Stimulated activated CD4-positive, alpha-beta T cell treated with anti-CD3 and anti-CD28 coated beads, Interleukin-15, amount 100 ng/mL, for 24 hours (primary cell): Measurements from ENCODE around the gene FAM234A.

Experiments
- DNase-seq: peaks from one replicate; pipeline ENCODE4 v3.0.0-alpha.2; 2020

Gene FAM234A

GRCh38 chr16:305916-306626 is 71.5 kb downstream of the FAM234A start:
- no peak for DNase-seq

GRCh38 chr16:306911-307370 is 72.3 kb downstream of the FAM234A start:
- DNase-seq: no peak

DNA sequence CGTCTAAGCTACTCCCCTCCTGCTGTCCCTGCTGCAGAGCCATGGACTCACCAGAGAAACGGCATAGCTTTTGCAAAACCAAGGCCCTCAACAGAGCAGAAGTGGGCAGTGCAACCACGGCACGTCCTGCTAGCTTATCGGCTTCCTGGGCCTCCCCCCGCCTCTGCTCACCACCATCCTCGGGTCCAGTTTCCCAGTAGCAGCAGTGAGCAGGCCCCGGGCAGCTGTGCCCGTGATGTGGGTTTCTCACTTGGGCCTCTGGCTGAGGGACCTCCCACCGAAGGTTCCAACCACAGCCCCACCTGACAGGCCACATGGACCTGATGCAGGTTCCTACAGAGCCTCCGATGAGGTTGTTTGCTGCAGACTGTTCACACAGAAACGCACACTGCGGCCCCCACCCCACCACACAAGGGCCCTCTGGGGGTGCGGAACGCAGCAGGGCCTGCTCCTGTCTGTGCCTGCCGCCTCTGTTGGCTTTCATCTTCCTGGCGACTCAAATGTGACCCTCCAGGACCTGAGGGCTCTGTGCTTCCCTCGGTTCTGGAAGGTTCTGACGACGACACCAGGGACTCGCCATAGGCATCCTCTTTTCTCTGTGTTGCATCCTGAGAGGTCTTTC is 73.2 kb downstream of the FAM234A start:
- no peak for DNase-seq

GRCh38 chr16:309476-309875 is 74.9 kb downstream of the FAM234A start:
- no peak for DNase-seq

DNA sequence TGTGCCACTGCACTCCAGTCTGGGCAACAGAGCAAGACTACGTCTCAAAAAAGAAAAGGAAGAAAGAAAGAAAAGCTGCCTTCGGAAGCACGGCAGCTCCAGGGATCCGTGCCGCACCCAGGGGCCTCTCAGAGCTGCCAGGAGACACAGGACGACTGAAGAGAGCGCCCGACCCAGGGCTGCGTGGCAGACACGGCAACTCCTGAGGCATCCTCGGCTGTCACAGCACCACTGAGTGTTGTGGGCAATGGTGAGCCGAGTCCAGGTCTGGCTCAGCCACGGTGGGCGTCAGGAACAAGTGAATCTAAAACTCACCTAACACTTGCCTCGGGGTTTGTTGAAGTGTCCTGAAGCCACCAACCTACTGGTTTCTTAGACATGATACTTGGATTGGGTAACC is 77.1 kb downstream of the FAM234A start:
- no peak for DNase-seq

DNA sequence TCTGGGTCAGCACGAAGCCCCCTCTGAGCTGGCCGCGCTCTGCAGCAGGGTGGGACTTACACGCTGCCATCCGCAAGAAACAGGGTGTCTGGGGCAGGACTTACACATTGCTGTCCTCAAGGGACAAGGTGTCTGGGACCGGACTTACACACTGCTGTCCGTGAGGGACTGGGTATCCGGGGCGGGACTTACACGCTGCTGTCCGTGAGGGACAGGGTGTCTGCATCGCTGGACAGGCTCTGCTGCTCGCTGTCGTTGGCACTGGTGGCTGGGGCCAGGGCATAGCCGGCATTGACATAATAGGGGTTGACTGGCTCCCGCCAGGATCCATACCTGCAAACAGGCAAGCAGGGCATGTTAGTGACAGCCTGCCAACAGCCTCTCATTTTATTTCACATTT is 79.7 kb downstream of the FAM234A start:
- DNase-seq: no peak

- DNase-seq: no peak
These were observed 80.2 kb downstream of the FAM234A start for GRCh38 chr16:314795-315299.
